GM19351 (cell line): ENCODE data around the gene ARSG.
A peak's percentile ranks its signal among the peaks of the same experiment; 100 is the strongest.
"Not testable (repeated sequence)": the region's sequence is repeated elsewhere in the genome, so short reads cannot be mapped to it uniquely, and the experiment has no call there.

Experiments used
- ATAC-seq: cut with Tn5 transposase; IDR thresholded peaks from one replicate; pipeline ENCODE4 v1.9.1; 2021; ENCODE audit warnings: mild to moderate bottlenecking, moderate library complexity; ENCODE audit not compliant: unreplicated experiment

ARSG gene

DNA sequence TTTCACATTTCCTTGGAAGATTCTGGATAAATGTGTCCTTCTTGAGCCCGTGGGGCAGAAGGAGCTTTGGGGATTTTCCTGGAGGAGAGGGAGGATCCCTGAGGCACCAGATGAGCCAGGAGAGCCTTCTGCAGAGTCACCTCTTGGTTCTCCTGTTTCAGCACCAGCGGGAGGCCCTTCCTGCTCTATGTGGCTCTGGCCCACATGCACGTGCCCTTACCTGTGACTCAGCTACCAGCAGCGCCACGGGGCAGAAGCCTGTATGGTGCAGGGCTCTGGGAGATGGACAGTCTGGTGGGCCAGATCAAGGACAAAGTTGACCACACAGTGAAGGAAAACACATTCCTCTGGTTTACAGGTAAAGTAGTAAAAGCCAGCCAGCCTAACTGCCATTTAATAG, 77.1 kb downstream of the ARSG start:
- ATAC-seq, result no peak

GRCh38 chr17:68375566-68375965, 84.3 kb downstream of the ARSG start:
- no peak for ATAC-seq

DNA sequence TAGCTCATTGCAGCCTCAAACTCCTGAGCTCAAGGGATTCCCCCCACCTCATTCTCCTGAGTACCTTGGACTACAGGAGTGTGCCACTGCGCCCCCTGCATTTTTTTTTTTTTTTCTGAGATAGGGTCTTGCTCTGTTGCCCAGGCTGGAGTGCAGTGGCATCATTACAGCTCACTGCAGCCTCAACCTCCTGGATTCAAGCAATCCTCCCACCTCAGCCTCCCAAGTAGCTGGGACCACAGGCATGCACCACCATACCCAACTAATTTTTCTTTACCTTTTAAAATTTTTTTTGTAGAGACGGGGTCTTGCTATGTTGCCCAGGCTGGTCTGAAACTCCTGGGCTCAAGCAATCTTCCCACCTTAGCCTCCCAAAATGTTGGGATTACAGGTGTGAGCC, 84.9 kb downstream of the ARSG start:
- ATAC-seq, result not testable (repeated sequence)

GRCh38 chr17:68377771-68378267, 86.5 kb downstream of the ARSG start:
- no peak for ATAC-seq

DNA sequence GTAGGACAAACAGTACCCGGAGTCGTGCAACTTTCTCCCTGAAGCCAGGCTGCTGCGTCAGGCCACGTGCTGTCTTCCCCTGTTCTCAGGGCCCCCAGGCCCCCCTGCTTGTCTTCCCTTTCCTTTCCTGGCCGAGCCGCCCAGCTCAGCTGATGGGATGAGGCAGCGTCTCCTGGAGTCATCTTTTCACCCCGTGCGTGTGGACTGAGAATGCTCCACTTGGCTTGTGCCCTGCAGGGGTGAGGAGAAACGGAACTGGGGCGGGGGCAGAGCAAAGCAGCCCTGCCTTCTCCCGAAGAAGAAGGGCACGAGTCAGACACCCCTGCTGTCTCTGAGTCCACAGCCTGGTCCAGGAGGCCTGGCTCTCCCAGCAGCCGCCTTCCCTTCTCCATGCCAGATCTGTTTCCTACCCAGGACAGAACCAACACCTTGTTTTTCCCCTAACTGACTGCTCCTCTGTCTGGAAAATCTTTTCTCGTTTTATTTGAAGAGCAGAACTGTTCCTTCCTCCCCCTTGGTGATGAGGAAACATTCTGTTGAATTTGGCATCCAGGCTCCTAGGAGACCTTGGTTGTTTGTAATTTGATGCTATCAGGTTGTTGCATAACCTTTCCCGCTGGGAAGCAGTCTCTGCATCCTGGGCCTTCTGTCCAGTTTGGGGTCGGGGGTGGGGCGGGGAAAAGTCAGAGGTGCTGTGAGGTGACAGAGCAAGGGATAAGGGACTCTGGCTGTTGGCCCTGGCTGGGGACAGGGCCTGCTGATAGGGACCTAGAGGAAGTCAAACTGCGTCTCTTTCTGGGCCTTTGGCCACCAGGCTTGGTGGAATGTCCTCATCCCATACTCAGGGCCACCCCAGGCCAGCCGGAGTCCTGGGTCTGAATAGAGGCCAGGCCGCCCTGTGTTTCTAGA, 87.2 kb downstream of the ARSG start:
- no peak for ATAC-seq

DNA sequence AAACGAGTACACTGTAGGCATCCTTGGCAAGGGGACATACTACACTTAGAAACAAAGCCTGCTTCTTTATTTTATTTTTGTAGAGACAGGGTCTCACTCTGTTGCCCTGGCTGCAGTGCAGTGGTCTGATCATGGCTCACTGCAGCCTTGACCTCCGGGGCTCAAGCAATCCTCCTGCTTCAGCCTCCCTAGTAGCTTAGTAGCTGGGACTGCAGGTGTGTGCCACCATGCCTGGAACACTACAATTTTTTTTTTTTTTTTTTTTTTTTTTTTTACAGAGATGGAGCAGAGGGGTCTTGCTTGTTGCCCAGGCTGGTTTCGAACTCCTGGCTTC, 87.8 kb downstream of the ARSG start:
- ATAC-seq, result no peak

- no peak for ATAC-seq
These were observed 88.7 kb downstream of the ARSG start for GRCh38 chr17:68379692-68380677.

GRCh38 chr17:68381076-68381900, 90.0 kb downstream of the ARSG start:
- peak; percentile 65 for ATAC-seq

GRCh38 chr17:68382582-68383085, 91.3 kb downstream of the ARSG start:
- no peak for ATAC-seq

DNA sequence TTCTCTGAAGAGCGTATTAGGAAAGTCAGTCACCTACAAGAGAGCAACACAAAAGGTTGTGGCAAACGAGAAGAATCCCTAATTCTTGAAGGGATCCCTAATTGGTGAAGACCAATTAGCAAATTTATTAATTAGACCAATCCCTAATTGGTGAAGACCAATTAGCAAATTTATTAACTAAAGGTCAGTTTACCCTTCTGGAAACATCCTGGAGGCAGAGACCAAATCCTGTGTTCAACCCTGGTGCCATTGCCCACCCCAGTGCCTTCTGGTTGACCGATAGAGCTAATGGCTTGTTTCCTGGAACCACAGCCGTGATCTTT, 91.8 kb downstream of the ARSG start:
- no peak for ATAC-seq

- ATAC-seq, result no peak
These were observed 92.4 kb downstream of the ARSG start for GRCh38 chr17:68383443-68384321.

- ATAC-seq, result no peak
These were observed 93.2 kb downstream of the ARSG start for GRCh38 chr17:68384471-68384870.

- no peak for ATAC-seq
These were observed 93.6 kb downstream of the ARSG start for GRCh38 chr17:68384941-68385340.

DNA sequence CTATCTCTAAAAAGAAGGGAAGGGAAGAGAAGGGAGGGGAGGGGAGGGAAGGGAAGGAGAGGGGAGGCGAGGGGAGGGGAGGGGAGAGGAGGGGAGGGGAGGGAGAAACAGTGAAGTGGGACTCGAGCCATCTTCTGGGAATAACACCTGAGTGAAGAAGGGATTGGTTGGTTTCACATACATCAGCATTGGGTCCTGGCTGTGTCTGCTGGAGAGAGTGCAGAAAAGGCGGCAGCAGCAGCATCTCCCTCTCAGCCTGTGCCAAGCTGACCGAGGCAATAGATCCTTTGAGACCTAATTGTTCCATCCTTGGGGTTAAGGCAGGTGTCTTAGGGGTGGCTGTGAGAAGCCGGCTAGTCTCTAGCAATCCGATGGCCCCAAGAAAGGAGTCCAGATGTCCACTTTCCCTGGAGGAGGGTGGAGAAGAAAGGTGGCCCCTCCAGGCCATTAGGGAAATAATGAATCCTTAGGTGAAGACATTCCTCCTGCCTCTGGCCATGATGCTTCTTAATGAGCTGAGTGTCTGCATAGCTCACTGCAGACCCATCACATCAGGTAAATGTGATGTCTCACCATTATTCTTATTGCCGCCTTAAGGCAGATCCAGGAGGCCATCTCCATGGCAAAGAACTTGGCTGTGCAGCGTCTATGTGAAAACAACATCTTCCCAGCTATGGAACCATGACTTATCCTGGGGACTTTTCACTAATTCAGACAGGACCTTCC, 94.4 kb downstream of the ARSG start:
- no peak for ATAC-seq

DNA sequence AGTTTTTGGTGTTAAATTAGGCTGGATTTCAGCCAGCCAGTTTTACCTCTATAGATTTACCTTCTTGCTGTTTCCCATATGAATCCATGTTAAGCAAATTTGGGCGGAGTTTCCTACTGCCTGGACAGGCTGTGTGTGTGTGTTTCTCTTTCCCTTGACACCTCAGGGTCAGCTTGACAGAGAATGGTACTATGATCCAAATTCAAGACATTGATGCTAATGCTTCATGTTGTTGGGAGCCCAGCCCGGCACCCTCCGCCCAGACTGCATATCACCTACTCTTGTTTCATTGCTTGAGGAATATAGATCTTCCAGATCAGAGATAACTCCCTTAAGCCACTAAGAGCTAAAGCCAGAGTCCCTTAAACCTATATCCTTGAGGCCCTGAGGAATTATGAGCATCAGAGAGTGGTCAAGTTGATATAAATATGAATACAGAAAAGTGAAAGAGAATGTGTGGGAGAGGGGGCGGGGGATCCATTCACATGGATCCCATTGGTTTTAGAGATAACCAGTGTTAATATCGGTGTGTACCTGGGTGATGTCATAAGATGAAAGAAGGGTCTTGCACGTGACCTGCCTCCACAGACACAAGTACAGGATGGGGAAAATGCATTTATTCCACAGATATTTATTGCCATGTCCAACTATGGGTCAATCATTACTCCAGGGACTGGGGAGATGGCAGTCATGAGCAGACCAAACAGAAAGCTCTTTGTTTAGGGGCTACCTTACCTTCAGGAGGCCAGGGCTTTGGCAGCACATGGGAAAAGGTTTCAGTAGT, 96.3 kb downstream of the ARSG start:
- no peak for ATAC-seq

DNA sequence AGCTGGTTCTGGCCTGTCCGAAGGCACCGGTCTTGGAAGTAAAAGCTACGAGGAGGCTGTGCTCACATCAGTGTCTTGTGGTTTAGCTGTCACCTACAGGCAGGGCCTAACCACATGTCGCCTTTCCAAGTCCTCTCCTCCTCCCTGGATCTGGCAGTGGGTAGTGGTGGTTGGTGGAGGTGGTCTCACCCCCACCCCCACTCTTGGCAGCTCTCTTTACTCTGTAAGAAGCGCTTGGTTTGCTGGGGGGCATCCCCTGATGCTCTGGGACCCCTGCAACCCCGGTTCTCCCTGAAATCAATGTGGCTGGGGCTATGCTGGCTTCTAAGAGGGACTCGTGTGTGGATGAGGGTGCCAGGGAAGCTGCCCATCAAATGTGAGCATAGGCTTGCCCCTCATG, 97.7 kb downstream of the ARSG start:
- ATAC-seq, result no peak

GRCh38 chr17:68390888-68391545, 99.7 kb downstream of the ARSG start:
- ATAC-seq, result no peak
